Fibroblast of pulmonary artery (primary cell): ENCODE measurements around the gene TBXA2R.

ENCODE experiments used
- DNase-seq: peaks from one replicate; pipeline ENCODE4 v3.0.0-alpha.2; 2010; ENCODE audit warnings: low read depth
- H3K4me3 ChIP-seq: replicated peaks from 2 replicates; pipeline ENCODE4 v1.5.1; 2011; ENCODE audit warnings: low read depth, mild to moderate bottlenecking, control low read depth, low read length, moderate library complexity
- CTCF ChIP-seq: IDR thresholded peaks from 2 replicates; pipeline ENCODE4 v1.5.1; 2011; ENCODE audit warnings: mild to moderate bottlenecking, control low read depth, low read length, inconsistent platforms; ENCODE audit errors: missing control alignments

TBXA2R gene

GRCh38 chr19:3575949-3576673 lies 30.6 kb downstream of the TBXA2R start:
- TF ChIP-seq CTCF: no peak
- no peak for DNase-seq
- H3K4me3 ChIP-seq: no peak overlapping the region

- peak; percentile 20 for TF ChIP-seq CTCF
- H3K4me3 ChIP-seq: no peak overlapping the region
- DNase-seq: peak; percentile 39
Observed at GRCh38 chr19:3575260-3575741, 31.4 kb downstream of the TBXA2R start.

GRCh38 chr19:3573858-3574637 lies 32.6 kb downstream of the TBXA2R start:
- H3K4me3 ChIP-seq: peak overlapping the region; percentile 88
- DNase-seq: peak; percentile 97
- no peak for TF ChIP-seq CTCF

- DNase-seq: no peak
- H3K4me3 ChIP-seq: peak overlapping the region; percentile 88
- no peak for TF ChIP-seq CTCF
Observed at GRCh38 chr19:3573162-3573857, 33.4 kb downstream of the TBXA2R start.

- TF ChIP-seq CTCF: no peak
- peak within 1 kb of the TSS; percentile 88 for H3K4me3 ChIP-seq
- no peak for DNase-seq
Observed at GRCh38 chr19:3572855-3573161, 33.9 kb downstream of the TBXA2R start, which contains the start of gene HMG20B. HMG20B (plus strand) TSS chr19:3572944; CDS start chr19:3573310, 366 bp downstream.

GRCh38 chr19:3572132-3572854 lies 34.4 kb downstream of the TBXA2R start:
- H3K4me3 ChIP-seq: peak overlapping the region; percentile 63
- TF ChIP-seq CTCF: no peak
- peak; percentile 100 for DNase-seq
